Natural killer cell (primary cell): ENCODE results near the gene WT1. TPM values are rescaled to one million over a fixed set of nuclear protein-coding genes. Genes with fewer than 3 reads are reported as not detected.

Experiments used
- ATAC-seq, 3 donors: fragments of 150-1000 bp in 2 of 3; fragments of 200-7000 bp in 1 of 3; cut with Tn5 transposase; 1 replicate in 1 of 3; 2 replicates in 2 of 3; pipeline ENCODE4 v1.10.0; 2021; ENCODE audit warnings: mild to moderate bottlenecking in 2 of 3, moderate library complexity in 2 of 3
- DNase-seq, 2 donors: peaks; one replicate each; pipeline versions ENCODE4 v3.0.0 to v3.0.0-alpha.2; 2013 to 2021; ENCODE audit warnings: mixed read lengths in 1 of 2
- H3K27ac ChIP-seq: one replicate; pipeline ENCODE4 v1.5.1; 2013; ENCODE audit warnings: mild to moderate bottlenecking, low read length
- H3K27me3 ChIP-seq: one replicate; pipeline ENCODE4 v1.6.1; 2013; ENCODE audit warnings: low read length; ENCODE audit not compliant: control insufficient read depth, insufficient read depth
- H3K36me3 ChIP-seq: one replicate; pipeline ENCODE4 v1.6.1; 2013; ENCODE audit warnings: low read length; ENCODE audit not compliant: control insufficient read depth, insufficient read depth
- H3K4me1 ChIP-seq: one replicate; pipeline ENCODE4 v1.6.1; 2013; ENCODE audit warnings: low read length; ENCODE audit not compliant: control insufficient read depth, insufficient read depth
- H3K4me3 ChIP-seq: one replicate; pipeline ENCODE4 v1.5.1; 2013; ENCODE audit warnings: low read length
- H3K9me3 ChIP-seq: one replicate; pipeline ENCODE4 v1.6.1; 2013; ENCODE audit warnings: low read length; ENCODE audit not compliant: control insufficient read depth, insufficient read depth
- H3K27ac Mint-ChIP-seq, 2 donors: one replicate each; pipeline ENCODE4 v1.8.0; 2022; ENCODE audit warnings: mild to moderate bottlenecking in 2 of 2, mixed read lengths in 2 of 2, moderate library complexity in 1 of 2
- H3K27me3 Mint-ChIP-seq, 2 donors: one replicate each; pipeline ENCODE4 v1.8.0; 2022; ENCODE audit warnings: low read depth in 2 of 2, mixed read lengths in 2 of 2
- H3K36me3 Mint-ChIP-seq: one replicate; pipeline ENCODE4 v1.8.0; 2022; ENCODE audit warnings: mixed read lengths
- H3K4me1 Mint-ChIP-seq, 2 donors: one replicate each; pipeline ENCODE4 v1.8.0; 2022; ENCODE audit warnings: mixed read lengths in 2 of 2
- H3K4me3 Mint-ChIP-seq: one replicate; pipeline ENCODE4 v1.8.0; 2022; ENCODE audit warnings: mild to moderate bottlenecking, moderate library complexity, mixed read lengths
- H3K9me3 Mint-ChIP-seq, 2 donors: one replicate each; pipeline ENCODE4 v1.8.0; 2022; ENCODE audit warnings: mixed read lengths in 2 of 2
- CTCF ChIP-seq: fragments of 200-600 bp; IDR thresholded peaks from one replicate; pipeline ENCODE4 v1.8.0; 2022; ENCODE audit warnings: antibody characterized with exemption
- WGBS: methylation state at CpG from one replicate; pipeline ENCODE4 v1.1.7; 2013; ENCODE audit warnings: missing lambda C conversion rate; ENCODE audit not compliant: insufficient coverage; 5-methylcytosine and 5-hydroxymethylcytosine counted together
- intact Hi-C: fragments of 100-400 bp; cut with micrococcal nuclease; formaldehyde crosslinking; loops from one replicate; pipeline ENCODE4 v1.14.2; 2022
- total RNA-seq, 4 donors: library from RNA; stranded (reverse); fragments of 120-200 nt in 1 of 4; gene quantifications; one replicate each; pipeline versions ENCODE4 v1.2.3 to v1.2.4, GENCODE V29; 2013 to 2022

WT1 gene
- total RNA-seq, 3 donors from 2014 or later (not counting 1 experiment from before 2014, with no cell fraction given), result not detected

GRCh38 chr11:32420937-32421901 is 14.1 kb downstream of the WT1 start:
- intact Hi-C loops, result no loop called here
- no peak for TF ChIP-seq CTCF
- H3K36me3 Mint-ChIP-seq, result no peaks in the 10 kb centered on the region
- H3K27me3 Mint-ChIP-seq, result peaks cover 26 to 31% of the 10 kb centered on the region in 2 donors
- peaks cover 10% of the 10 kb centered on the region for H3K4me1 ChIP-seq
- H3K4me1 Mint-ChIP-seq, result peaks cover 14 to 18% of the 10 kb centered on the region in 2 donors
- ATAC-seq, result peak; percentile 66 to 93 (median 78)
- peak overlapping the region; percentile 10 for H3K4me3 Mint-ChIP-seq
- DNase-seq, result peak in 1 of 2 donors; percentile 59
- H3K36me3 ChIP-seq, result no peaks in the 10 kb centered on the region
- peak overlapping the region in 1 of 2 donors; percentile 70 for H3K27ac Mint-ChIP-seq
- no peak overlapping the region for H3K4me3 ChIP-seq
- no peaks in the 10 kb centered on the region for H3K9me3 Mint-ChIP-seq
- no peaks in the 10 kb centered on the region for H3K9me3 ChIP-seq
- peaks cover 6% of the 10 kb centered on the region for H3K27me3 ChIP-seq
- H3K27ac ChIP-seq, result no peak overlapping the region
- 19% methylated on average over 11 of the region's 12 CpGs for WGBS

- no peak for DNase-seq
- intact Hi-C loops, result no loop called here
These were observed 15.2 kb downstream of the WT1 start for GRCh38 chr11:32420139-32420538.

GRCh38 chr11:32418836-32419235 is 16.5 kb downstream of the WT1 start:
- H3K36me3 Mint-ChIP-seq, result no peaks in the 10 kb centered on the region
- no peaks in the 10 kb centered on the region for H3K9me3 Mint-ChIP-seq
- WGBS, result 92% methylated on average over 5 of the region's 5 CpGs
- ATAC-seq, result no peak
- peaks cover 12 to 18% of the 10 kb centered on the region in 2 donors for H3K4me1 Mint-ChIP-seq
- no peaks in the 10 kb centered on the region for H3K9me3 ChIP-seq
- H3K27me3 ChIP-seq, result no peaks in the 10 kb centered on the region
- peaks cover 10% of the 10 kb centered on the region for H3K4me1 ChIP-seq
- DNase-seq, result no peak
- no peak overlapping the region for H3K4me3 ChIP-seq
- TF ChIP-seq CTCF, result no peak
- intact Hi-C loops, result no loop called here
- H3K27ac Mint-ChIP-seq, result no peak overlapping the region
- H3K4me3 Mint-ChIP-seq, result no peak overlapping the region
- H3K27ac ChIP-seq, result no peak overlapping the region
- peaks cover 12 to 19% of the 10 kb centered on the region in 2 donors for H3K27me3 Mint-ChIP-seq
- H3K36me3 ChIP-seq, result no peaks in the 10 kb centered on the region

More at GRCh38 chr11:32420139-32420538, 15.2 kb downstream of the WT1 start:
- H3K9me3 ChIP-seq, result no peaks in the 10 kb centered on the region
- no peaks in the 10 kb centered on the region for H3K36me3 ChIP-seq
- H3K27ac Mint-ChIP-seq, result no peak overlapping the region
- peaks cover 18 to 29% of the 10 kb centered on the region in 2 donors for H3K27me3 Mint-ChIP-seq
- no peaks in the 10 kb centered on the region for H3K9me3 Mint-ChIP-seq
- H3K27ac ChIP-seq, result no peak overlapping the region
- peaks cover 12 to 18% of the 10 kb centered on the region in 2 donors for H3K4me1 Mint-ChIP-seq
- H3K36me3 Mint-ChIP-seq, result no peaks in the 10 kb centered on the region
- ATAC-seq, result no peak
- no peak overlapping the region for H3K4me3 ChIP-seq
- H3K4me3 Mint-ChIP-seq, result no peak overlapping the region
- no peak for TF ChIP-seq CTCF
- H3K27me3 ChIP-seq, result no peaks in the 10 kb centered on the region
- peaks cover 10% of the 10 kb centered on the region for H3K4me1 ChIP-seq
